Measurements from ENCODE around the gene CDH4. TPM values are rescaled to one million over a fixed set of nuclear protein-coding genes. Genes with fewer than 3 reads are reported as not detected.

CDH4 gene
- total and polyA plus RNA-seq, 8 donors: under 0.01 to 2.2 (median 0.11) TPM; not detected in 2

DNA sequence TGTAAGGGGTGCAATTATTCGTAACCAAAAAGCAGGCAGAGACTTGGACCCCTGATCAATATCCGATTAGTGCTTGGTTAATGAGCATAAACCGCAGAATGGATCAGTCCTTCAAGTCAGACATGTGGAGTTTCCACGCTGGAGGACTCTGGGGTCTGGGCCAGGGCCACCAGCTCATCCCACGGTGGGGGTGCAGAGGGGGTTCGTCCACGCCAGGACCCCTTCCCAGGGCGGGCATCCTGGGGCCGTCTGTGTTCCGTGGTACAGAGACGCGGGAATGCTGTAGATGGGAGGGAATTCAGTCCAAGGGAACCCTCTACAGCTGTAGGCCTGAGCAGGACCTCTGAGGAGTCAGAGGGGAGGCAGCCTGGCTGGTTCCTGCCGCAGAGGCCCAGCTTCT lies 615.9 kb downstream of the CDH4 start:
- 77 to 90% (median 82%) methylated on average over 13 of the region's 13 CpGs for WGBS, 5 donors
- TF ChIP-seq EP300 (IDR thresholded peaks at IDR 0.05) (no peak), POLR2A (IDR thresholded peaks at IDR 0.05) (no peak), POLR2AphosphoS5 (IDR thresholded peaks at IDR 0.05) (no peak)
- TF ChIP-seq, protein P1, sequence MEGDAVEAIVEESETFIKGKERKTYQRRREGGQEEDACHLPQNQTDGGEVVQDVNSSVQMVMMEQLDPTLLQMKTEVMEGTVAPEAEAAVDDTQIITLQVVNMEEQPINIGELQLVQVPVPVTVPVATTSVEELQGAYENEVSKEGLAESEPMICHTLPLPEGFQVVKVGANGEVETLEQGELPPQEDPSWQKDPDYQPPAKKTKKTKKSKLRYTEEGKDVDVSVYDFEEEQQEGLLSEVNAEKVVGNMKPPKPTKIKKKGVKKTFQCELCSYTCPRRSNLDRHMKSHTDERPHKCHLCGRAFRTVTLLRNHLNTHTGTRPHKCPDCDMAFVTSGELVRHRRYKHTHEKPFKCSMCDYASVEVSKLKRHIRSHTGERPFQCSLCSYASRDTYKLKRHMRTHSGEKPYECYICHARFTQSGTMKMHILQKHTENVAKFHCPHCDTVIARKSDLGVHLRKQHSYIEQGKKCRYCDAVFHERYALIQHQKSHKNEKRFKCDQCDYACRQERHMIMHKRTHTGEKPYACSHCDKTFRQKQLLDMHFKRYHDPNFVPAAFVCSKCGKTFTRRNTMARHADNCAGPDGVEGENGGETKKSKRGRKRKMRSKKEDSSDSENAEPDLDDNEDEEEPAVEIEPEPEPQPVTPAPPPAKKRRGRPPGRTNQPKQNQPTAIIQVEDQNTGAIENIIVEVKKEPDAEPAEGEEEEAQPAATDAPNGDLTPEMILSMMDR (IDR thresholded peaks at IDR 0.05): no peak
- Histone ChIP-seq H3K36me3 (no peaks in the 10 kb centered on the region), H3K9me3 (peaks cover 0 to 36% (median 15%) of the 10 kb centered on the region in 4 donors), H3K27ac (no peak overlapping the region), H3K4me3 (no peak overlapping the region), H3K4me1 (no peaks in the 10 kb centered on the region), H3K27me3 (peaks cover 0 to 43% (median 5%) of the 10 kb centered on the region in 3 donors)
- intact Hi-C loops (cut with DNase I; ENCODE audit: low total_unique reads): no loop called here
- DNase-seq: no peak

DNA sequence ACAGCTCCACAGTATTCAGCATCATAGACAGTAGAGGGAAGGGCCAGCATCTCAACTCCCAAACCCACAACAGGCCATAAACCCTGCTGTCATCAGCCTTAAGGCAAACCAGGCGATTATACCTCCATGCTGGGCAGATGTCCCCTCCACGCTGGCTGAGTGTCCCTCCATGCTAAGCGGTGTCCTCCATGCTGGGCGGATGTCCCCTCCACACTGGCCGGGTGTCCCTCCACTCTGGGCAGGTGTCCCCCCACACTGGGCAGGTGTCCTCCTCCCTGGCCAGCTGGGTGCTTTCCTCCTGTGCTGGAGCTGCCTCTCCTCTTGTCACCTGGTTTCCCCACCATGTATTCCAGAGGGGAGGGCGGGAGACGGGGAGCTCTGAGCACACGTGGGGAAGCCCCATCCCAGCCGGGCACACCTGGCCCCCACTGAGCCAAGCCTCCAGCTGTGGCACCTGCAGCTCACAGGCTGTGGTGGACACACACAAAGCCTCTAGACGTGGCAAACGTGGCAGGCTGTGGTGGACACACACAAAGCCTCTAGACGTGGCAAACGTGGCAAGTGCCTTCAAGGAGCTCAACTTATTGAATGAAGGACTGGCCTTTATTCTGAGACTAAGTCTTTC lies 616.5 kb downstream of the CDH4 start:
- no peaks in the 10 kb centered on the region for H3K4me1 ChIP-seq
- DNase-seq: no peak
- no peaks in the 10 kb centered on the region for H3K36me3 ChIP-seq
- WGBS, 5 donors: 64 to 83% (median 76%) methylated on average over 11 to 13 of the region's 13 CpGs
- intact Hi-C loops (cut with DNase I; ENCODE audit: low total_unique reads): no loop called here
- H3K27ac ChIP-seq: no peak overlapping the region
- H3K27me3 ChIP-seq: peaks cover 0 to 46% (median 5%) of the 10 kb centered on the region in 3 donors
- H3K4me3 ChIP-seq: no peak overlapping the region
- TF ChIP-seq, protein P1 (IDR thresholded peaks at IDR 0.05): no peak
- no peak for TF ChIP-seq EP300 (IDR thresholded peaks at IDR 0.05)
- TF ChIP-seq POLR2AphosphoS5 (IDR thresholded peaks at IDR 0.05): no peak
- no peak for TF ChIP-seq POLR2A (IDR thresholded peaks at IDR 0.05)
- peaks cover 0 to 36% (median 15%) of the 10 kb centered on the region in 4 donors for H3K9me3 ChIP-seq

DNA sequence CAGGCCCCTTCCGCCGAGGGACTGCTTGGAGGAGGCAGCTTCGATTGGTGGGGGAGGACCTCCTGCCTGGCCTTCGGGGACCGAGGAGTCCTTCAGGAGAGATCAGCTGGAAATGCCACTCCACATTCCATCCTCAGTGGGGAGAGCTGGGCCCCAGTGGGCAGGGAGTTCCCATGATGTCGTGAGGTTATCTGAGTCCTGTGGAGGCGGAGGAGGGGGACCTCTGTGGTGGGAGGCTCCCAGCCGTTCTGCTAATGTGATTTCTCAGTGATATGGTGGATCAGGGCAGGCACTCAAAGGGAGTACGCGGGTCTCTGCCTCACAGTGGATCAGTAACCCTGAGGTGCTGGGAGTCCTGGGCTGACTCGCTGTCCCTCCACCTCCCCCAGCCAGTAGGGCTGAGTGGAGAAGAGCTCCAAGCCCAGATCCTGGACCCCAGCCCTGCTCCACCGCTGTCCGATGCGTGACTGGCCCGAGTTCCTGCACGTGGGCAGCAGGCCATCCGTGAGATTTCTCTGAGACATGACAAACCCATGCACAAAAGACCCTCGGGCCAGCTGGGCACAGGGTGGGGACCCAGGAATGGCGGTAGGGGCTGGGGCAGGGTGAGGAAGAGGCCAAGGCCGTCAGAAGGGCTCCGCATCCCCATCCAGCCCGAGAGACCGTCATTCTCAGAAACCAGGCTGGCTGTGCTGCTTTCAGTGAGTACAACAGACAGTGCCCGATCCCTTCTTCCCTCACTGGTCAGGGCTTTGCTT lies 617.9 kb downstream of the CDH4 start:
- peaks cover 0 to 30% (median 14%) of the 10 kb centered on the region in 4 donors for H3K9me3 ChIP-seq
- H3K27ac ChIP-seq: no peak overlapping the region

DNA sequence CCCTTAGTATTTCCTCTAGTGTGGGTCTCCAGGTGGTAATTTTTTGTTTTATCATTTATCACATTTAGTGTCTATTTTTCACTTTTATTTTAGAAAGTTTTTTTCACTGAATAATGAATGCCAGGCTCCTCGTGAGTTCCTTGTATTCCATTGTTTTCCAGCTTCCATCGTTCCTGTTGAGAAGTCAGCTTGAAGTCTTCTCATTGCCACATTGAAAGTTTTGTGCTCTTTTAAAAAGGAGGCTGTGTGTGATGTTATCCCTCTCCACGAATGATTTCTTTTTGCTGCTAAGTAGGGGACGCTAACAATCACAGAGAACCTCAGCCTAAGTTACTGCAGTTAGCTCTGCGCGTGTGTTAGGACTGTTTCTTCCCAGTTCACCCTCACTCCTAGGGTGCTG lies 619.1 kb downstream of the CDH4 start:
- H3K27ac ChIP-seq: no peak overlapping the region
- DNase-seq: no peak
- H3K4me3 ChIP-seq: no peak overlapping the region
- peaks cover 0 to 17% (median 9%) of the 10 kb centered on the region in 4 donors for H3K9me3 ChIP-seq
- no peaks in the 10 kb centered on the region for H3K36me3 ChIP-seq
- H3K4me1 ChIP-seq: no peaks in the 10 kb centered on the region
- peaks cover 0 to 56% (median 0%) of the 10 kb centered on the region in 3 donors for H3K27me3 ChIP-seq
- intact Hi-C loops (cut with DNase I; ENCODE audit: low total_unique reads): no loop called here
- 76 to 88% (median 84%) methylated on average over 6 of the region's 6 CpGs for WGBS, 5 donors
- TF ChIP-seq POLR2A (IDR thresholded peaks at IDR 0.05): no peak

More for the DNA sequence above, 617.9 kb downstream of the CDH4 start:
- no peak for DNase-seq
- Histone ChIP-seq H3K4me1 (no peaks in the 10 kb centered on the region), H3K27me3 (peaks cover 0 to 49% (median 2%) of the 10 kb centered on the region in 3 donors), H3K4me3 (no peak overlapping the region), H3K36me3 (no peaks in the 10 kb centered on the region)
- WGBS, 5 donors: 61 to 69% (median 67%) methylated on average over 18 to 24 of the region's 24 CpGs
- intact Hi-C loops (cut with DNase I; ENCODE audit: low total_unique reads): no loop called here
- TF ChIP-seq EP300 (IDR thresholded peaks at IDR 0.05) (no peak), POLR2AphosphoS5 (IDR thresholded peaks at IDR 0.05) (no peak), POLR2A (IDR thresholded peaks at IDR 0.05) (no peak)
- TF ChIP-seq, protein P1 (IDR thresholded peaks at IDR 0.05): no peak
